HG03175 (cell line): ENCODE data around the gene GALNT12.

Experiments
- ATAC-seq: cut with Tn5 transposase; IDR thresholded peaks from one replicate; pipeline ENCODE4 v1.9.1; 2021; ENCODE audit warnings: mild to moderate bottlenecking, moderate library complexity; ENCODE audit not compliant: unreplicated experiment

GALNT12 gene

GRCh38 chr9:98899408-98900056 lies 92.1 kb downstream of the GALNT12 start:
- ATAC-seq, result no peak
